ENCODE data around the gene SLC45A1. TPM values are rescaled to one million over a fixed set of nuclear protein-coding genes. Genes with fewer than 3 reads are reported as not detected.

Gene SLC45A1
- total and polyA plus RNA-seq, 9 donors, result 0.70 to 7.2 (median 4.5) TPM

GRCh38 chr1:8312235-8313218 lies 5.4 kb upstream of the SLC45A1 start:
- Histone ChIP-seq H3K9me3 (no peaks in the 10 kb centered on the region), H3K36me3 (no peaks in the 10 kb centered on the region), H3K4me3 (no peak overlapping the region), H3K27ac (no peak overlapping the region), H3K4me1 (ENCODE audit: insufficient read depth) (peaks cover 8% of the 10 kb centered on the region), H3K27me3 (no peaks in the 10 kb centered on the region)
- TF ChIP-seq EP300 (IDR thresholded peaks at IDR 0.05), result no peak
- TF ChIP-seq POLR2A (IDR thresholded peaks at IDR 0.05), result no peak
- TF ChIP-seq CTCF (IDR thresholded peaks at IDR 0.05), result no peak
- DNase-seq, result no peak
- WGBS, 3 donors, result 81 to 86% (median 82%) methylated on average over 17 of the region's 17 CpGs
- intact Hi-C loops (cut with DNase I), result loop anchor here (5.0 to 10.0 kb wide), 6 partner anchors 78 to 330 kb away; partner anchors contain the start of gene ERRFI1 (in 2 of the 4)

- Histone ChIP-seq H3K4me1 (ENCODE audit: insufficient read depth) (peaks cover 9% of the 10 kb centered on the region), H3K9me3 (no peaks in the 10 kb centered on the region), H3K27ac (no peak overlapping the region), H3K27me3 (no peaks in the 10 kb centered on the region), H3K36me3 (no peaks in the 10 kb centered on the region), H3K4me3 (no peak overlapping the region)
- no peak for DNase-seq
- intact Hi-C loops (cut with DNase I), result loop anchor here (5.0 to 10.0 kb wide), 6 partner anchors 78 to 331 kb away; partner anchors contain the start of gene ERRFI1 (in 2 of the 4)
- 81 to 85% (median 83%) methylated on average over 6 of the region's 6 CpGs for WGBS, 3 donors
- no peak for TF ChIP-seq CTCF (IDR thresholded peaks at IDR 0.05)
- no peak for TF ChIP-seq EP300 (IDR thresholded peaks at IDR 0.05)
- no peak for TF ChIP-seq POLR2A (IDR thresholded peaks at IDR 0.05)
Measured at GRCh38 chr1:8313231-8313630, 4.7 kb upstream of the SLC45A1 start.

GRCh38 chr1:8314346-8315280 lies 3.3 kb upstream of the SLC45A1 start:
- peak; percentile 77 to 88 (median 86) for DNase-seq
- Histone ChIP-seq H3K36me3 (no peaks in the 10 kb centered on the region), H3K27me3 (no peaks in the 10 kb centered on the region), H3K4me3 (no peak overlapping the region), H3K27ac (no peak overlapping the region), H3K9me3 (no peaks in the 10 kb centered on the region), H3K4me1 (ENCODE audit: insufficient read depth) (peaks cover 12% of the 10 kb centered on the region)
- TF ChIP-seq POLR2A (IDR thresholded peaks at IDR 0.05) (peak; percentile 16), CTCF (IDR thresholded peaks at IDR 0.05) (peak; percentile 65 to 93 (median 88)), EP300 (IDR thresholded peaks at IDR 0.05) (no peak)
- WGBS, 3 donors, result 44 to 54% (median 44%) methylated on average over 21 of the region's 21 CpGs
- intact Hi-C loops (cut with DNase I), result loop anchor here (2.0 to 10.0 kb wide), 7 partner anchors 80 to 332 kb away; partner anchors contain the start of gene ERRFI1 (in 2 of the 4)
